ENCODE data around the gene CCR7.
A peak's percentile ranks its signal among the peaks of the same experiment; 100 is the strongest.

Gene CCR7

GRCh38 chr17:40561871-40562611 lies 3.2 kb downstream of the CCR7 start:
- TF ChIP-seq, protein P1, sequence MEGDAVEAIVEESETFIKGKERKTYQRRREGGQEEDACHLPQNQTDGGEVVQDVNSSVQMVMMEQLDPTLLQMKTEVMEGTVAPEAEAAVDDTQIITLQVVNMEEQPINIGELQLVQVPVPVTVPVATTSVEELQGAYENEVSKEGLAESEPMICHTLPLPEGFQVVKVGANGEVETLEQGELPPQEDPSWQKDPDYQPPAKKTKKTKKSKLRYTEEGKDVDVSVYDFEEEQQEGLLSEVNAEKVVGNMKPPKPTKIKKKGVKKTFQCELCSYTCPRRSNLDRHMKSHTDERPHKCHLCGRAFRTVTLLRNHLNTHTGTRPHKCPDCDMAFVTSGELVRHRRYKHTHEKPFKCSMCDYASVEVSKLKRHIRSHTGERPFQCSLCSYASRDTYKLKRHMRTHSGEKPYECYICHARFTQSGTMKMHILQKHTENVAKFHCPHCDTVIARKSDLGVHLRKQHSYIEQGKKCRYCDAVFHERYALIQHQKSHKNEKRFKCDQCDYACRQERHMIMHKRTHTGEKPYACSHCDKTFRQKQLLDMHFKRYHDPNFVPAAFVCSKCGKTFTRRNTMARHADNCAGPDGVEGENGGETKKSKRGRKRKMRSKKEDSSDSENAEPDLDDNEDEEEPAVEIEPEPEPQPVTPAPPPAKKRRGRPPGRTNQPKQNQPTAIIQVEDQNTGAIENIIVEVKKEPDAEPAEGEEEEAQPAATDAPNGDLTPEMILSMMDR (IDR thresholded peaks at IDR 0.05): no peak

DNA sequence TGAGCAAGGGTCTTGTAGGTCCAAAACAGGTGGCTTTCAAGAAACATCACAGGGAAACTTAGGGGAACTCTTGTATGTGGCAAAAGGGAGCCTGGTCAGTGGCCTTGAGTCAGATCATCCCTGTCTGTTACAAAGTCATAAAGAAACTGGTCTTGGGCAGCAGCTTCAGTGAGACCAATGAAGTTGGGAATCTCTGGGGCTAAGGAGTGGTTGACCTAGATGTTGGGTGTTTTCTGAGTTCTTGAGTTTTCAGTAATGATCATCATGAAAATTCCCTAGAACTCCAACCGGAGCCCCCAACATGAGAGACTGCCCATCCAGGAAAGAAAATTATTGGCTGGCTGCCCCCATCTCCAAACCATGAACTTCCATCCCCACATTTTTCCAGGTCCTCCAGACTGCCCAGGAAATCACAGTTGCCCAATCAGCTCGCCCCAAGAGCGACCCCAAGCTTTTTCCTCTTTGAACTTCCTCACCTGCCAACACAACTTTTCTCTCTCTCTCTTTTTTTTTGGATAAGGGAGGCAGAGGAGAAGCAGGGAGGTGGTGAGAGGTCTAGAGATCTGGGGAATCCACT lies 3.9 kb downstream of the CCR7 start:
- TF ChIP-seq, protein P1 (IDR thresholded peaks at IDR 0.05): no peak

DNA sequence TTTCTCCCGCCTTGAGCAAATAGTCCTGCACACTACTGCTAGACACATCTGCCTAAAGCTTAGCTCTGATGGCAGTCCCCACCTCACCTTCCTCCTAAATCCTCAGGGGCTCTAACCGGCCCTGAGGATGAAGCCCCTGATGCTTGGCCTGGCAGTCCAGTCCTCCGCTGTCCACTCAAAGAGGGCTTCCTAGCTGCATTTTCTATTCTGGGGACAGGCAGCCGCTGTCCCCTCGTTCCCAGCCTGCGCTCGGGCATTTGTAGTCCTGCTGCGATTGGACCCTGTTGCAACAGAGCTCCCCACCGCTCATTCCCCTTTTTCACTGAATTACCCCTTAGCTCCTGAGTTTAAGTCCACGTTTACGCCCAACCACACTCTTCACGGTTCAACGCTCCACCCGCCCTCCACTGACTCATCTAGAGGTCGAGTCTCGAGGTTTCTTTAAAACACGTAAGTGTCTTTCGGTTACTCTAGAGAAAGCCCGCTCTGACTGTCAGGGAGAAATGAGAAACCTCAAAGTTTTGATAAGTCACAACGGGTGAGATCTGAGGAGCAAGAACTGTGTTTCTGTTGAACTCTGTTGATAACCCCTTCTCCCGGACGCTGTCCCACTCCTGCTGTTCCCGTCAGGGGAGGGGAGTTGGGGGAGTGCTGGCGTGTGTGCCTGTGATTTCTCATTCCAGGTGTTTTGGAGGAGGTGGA lies 4.5 kb downstream of the CCR7 start:
- TF ChIP-seq, protein P1 (IDR thresholded peaks at IDR 0.05): no peak

DNA sequence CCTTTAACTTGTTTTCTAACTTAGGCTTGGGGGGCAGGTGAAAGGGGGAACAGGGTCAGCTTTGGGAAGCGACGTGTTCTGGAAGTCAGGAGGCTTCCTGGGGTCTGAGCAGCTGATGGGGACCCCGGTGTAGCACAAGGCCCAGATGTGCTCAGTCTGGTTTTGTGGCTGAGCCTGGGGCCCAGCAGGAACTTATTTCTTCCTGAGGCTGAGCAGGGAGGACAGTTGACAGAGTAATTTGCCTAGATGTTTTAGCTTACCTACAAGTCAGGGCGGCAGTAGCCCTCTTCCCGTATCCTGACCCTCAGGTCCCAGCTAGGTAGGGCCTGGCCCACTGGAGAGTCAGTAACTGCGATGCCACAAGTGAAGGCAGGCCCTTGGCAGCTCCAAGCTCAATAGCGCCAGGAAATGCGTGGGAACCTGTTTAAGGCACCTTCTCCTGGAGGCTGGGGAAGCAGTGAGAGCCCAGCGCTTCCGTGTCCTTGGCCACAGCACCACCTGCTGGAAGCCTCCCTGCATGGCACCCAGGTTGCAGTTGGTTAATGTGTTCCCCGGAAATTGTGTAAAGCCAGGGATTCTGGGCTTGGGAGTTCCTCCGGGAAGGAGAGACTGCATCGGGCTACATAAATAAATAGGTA lies 5.2 kb downstream of the CCR7 start:
- TF ChIP-seq, protein P1 (IDR thresholded peaks at IDR 0.05): peak; percentile 98

DNA sequence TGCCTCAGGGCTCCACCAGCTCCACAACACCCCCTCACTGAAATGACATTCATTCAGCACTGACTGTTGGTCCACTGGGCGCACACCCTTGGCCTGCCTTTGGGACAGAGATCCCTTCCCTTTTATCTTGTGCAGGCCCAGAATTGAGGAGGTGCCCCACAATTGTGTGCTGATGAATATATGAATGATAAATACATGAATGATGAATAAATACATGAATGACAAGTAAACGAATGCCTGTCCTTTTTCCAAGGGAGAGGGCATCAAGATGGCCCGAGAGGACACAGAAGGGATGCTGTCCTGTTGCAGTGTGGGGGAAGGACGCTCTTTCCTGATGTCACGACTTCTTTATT lies 5.7 kb downstream of the CCR7 start:
- TF ChIP-seq, protein P1 (IDR thresholded peaks at IDR 0.05): no peak

- TF ChIP-seq, protein P1 (IDR thresholded peaks at IDR 0.05): no peak
Measured at GRCh38 chr17:40558890-40559563, 6.2 kb downstream of the CCR7 start.

GRCh38 chr17:40558300-40558889 lies 6.9 kb downstream of the CCR7 start:
- TF ChIP-seq, protein P1 (IDR thresholded peaks at IDR 0.05): no peak

Measured in LNCAP (cell line).